GM21423 (cell line): ENCODE data around the gene PTPRD.
"Not testable (repeated sequence)": the region's sequence is repeated elsewhere in the genome, so short reads cannot be mapped to it uniquely, and the experiment has no call there.

Experiments used
- ATAC-seq: cut with Tn5 transposase; IDR thresholded peaks from one replicate; pipeline ENCODE4 v1.9.1; 2021; ENCODE audit warnings: mild to moderate bottlenecking, moderate library complexity; ENCODE audit not compliant: unreplicated experiment

The PTPRD gene

DNA sequence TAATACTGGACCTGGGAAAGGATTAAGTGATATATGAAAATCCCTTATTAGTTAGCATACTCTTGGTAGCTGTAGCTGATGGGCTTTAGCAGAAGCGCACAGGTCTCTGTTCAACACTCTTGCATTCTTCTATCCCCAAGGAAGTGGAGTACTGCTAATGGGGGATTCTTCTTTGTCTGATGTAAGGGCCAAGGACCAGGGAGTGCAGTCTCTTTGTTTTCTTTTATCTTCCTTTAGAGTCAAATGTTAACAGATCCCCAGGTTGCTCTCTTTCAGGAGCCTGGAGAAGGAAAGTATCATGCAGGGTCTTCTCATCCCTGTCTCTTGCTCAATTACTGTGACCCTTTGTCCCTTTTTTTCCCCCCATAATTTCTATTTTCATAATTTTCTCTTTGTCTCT lies 1666.3 kb downstream of the PTPRD start:
- ATAC-seq: no peak

DNA sequence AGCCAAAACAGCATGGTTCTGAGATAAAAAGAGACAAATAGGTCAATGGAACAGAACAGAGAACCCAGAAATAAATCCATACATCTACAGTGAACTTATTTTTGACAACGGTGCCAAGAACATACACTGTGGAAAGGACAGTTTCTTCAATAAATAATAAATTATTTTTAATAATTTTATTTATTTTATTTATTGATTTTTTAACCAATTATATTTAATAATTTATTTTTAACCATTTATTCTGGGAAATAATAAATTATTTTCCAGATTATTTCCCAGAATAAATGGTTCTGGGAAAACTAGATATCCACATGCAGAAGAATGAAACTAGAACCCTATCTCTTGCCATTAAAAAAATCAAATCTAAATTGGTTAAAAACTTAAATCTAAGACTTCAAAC lies 1669.4 kb downstream of the PTPRD start:
- ATAC-seq: no peak

DNA sequence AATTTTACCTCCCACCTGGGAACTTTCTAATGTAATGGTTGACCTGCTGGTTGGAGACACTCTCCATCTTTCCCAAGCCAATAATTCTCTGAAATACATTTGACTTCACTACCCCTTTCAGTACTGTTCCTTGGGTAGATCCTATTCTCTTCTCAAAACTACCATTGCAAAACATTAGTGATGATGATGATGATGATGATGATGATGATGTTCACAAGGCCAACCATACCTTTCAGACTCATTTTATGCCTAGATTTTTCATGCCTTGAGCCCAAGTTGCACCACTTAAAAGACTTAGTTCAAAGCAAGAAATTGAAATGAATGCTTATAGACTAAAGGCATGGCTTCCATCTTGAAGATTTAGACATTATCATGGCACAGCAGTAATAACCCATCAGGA lies 1672.2 kb downstream of the PTPRD start:
- ATAC-seq: no peak

DNA sequence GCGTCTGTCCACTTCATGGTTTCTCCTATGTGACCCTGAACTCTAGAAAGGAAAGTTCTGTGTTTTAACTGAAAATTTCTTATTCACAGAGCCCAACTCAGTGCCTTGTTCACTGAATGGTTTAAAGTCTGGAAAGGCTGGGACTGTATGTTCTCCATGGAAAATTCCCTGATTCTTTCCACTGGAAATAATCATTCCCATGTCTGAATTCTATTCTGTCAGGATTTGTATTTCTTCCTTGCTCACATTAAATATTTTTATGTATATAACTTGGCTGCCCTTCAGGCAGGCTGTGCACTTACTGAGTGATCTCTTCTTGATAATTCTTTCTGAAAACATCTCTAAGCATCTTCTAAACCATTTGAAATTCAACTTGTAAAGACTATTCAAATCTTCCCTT lies 1686.3 kb downstream of the PTPRD start:
- ATAC-seq: no peak

DNA sequence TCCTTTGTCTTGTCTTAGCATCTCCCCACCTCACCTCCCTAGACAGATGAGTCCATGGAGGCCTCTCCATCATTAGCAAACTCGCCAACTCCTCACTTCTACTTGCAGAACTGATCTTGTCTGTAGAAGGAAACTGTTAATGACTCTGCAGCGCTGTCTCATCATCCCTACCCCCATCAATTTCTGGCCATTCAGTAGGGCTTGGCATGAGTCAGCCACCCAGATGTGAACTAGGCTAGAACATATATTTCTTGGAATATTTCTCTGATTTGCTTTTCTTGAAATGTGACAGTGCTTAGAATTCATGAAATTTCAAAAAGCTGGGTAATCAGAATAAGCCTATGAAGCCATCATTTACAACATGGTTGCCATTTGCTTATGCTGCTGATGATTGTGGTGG lies 1688.2 kb downstream of the PTPRD start:
- ATAC-seq: no peak

DNA sequence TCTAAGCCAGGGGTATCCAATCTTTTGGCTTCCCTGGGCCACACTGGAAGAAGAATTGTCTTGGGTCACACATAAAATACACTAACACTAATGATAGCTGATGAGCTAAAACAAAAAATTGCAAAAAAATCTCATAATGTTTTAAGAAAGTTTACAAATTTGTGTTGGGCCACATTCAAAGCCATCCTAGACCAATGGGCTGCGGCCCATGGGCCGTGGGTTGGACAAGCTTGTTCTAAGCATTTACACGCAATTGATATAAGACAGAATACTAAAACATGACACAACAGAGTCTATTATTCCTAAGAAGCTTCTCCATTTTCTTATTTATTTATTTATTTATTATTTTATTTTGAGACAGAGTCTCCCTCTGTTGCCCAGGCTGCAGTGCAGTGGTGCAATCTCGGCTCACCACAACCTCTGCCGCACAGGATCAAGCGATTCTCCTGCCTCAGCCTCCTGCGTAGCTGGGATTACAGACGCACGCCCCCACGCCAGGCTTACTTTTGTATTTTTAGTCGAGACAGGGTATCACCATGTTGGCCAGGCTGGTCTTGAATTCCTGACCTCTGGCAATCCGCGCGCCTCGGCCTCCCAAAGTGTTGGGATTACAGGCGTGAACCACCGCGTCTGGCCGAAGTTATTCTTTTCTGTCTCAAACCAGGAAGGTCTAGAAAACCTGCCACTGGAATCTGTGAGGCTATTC lies 1692.2 kb downstream of the PTPRD start:
- ATAC-seq: not testable (repeated sequence)

DNA sequence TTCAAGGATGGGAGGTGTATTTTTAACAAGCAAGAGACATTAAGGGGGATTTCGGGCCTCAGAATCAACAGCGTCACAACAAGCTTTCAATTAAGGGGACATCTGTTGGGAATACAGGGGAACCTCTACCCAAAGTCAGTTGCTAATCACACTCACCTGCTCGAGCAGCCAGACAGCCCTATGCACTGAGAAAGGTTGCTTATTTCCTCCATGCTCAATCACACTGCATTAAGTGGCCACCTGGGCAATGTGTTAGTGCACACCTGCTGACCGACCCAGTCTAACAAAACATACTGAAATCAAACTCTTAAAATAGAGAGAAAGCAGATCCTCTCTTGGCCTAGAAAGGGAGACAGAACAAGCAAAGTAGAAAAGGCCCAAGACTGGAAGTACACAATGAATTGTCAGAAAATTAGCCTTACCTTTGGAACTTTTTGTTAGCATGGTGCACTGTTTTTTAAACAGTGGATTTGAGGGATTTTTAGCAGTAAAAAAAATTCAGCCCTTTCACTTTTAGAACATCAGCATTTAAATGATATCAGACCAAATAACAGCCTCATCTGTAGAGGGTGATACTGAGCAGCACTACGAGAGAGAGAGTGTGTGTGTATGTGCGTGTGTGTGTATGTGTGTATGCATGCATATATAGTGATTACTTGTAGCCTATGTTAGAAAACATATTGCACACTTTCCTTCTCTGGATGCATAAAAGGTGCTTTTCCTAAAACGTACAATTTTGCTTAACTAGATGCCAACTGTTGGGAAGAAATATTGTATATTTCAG lies 1694.7 kb downstream of the PTPRD start:
- no peak for ATAC-seq

DNA sequence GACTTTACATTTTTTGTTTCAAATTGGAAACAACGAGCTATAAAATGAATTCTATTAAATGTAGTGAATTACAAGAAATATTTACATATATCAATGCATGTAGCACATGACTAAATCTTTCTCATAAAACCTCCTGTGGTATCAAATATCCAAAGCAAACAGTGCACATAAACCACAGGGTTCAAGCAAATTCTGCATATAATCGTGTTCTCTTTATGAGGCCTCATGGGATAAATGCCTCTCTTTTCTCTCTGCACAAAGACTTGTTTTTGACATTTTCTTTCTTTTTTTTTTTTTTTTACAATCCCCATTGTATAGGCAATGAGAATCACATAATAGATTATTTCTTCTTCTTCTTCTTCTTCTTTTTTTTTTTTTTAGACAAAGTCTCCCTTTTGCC lies 1696.0 kb downstream of the PTPRD start:
- no peak for ATAC-seq

DNA sequence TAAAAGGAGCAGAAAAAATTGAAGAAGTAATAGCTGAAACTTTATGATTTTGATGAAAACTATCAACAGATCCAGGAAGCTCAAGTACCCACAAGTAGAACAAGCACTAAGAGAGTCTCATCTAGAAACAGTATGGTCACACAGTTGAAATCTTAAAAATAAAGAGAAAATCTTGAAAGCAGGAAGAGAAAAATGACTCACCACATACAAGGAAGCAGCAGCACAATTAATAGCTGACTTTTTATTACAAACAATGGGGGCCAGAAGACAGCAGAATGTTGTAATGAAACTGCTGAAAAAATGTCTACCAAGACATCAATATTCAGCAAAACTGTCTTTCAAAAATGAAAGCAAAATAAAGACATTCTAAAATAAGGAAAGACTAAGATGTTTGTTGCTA lies 1704.9 kb downstream of the PTPRD start:
- ATAC-seq: peak; percentile 70

DNA sequence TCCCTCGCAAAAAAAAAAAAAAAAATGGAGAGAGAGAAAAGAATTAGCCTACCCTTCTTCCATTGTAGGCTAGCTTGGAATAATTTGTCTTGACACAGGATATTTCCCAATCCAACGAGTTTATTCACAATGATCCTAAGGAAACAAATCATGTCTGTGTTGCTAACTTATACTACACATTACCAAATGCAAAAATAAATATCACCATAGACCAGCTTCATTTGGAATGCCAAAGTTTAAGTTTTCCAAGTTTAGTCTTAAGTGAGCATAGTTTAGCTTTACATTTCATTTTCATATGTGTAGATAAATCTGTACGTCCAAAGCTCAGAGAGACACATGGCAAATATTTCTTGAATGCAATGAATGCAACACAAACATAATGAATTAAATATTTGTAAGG lies 1707.1 kb downstream of the PTPRD start:
- ATAC-seq: no peak

DNA sequence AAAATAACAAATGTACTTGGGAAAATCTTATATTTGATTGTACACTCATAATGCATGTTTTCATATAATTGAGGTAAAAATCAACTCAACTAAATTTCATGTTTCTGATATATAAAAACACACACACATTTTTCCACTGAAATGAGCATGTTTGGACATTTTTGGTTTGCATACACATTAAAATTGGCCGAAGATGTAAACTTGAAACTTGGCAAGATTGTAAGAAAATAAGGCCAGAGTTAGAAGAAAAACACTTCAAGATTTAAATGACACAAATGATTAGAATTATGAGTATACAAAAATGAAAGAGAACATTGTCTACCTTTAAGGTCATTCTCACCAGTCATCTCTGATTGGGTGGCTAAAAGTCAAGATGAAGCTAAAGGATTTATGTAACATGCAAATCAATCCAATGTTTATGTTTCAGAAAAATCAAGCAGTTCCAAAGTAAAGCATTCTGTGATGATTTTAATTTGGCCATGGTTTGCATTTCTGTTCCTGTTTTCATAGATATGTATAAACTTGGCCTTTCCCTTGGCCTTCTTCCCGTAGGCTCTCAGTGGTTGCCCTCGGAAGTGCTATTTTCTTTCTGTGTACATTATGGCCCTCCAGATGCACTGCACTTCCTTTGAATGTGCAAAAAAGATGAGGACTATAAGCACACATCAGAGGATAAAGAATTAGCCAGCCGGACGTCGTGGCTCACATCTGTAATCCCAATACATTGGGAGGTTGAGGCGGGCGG lies 1707.9 kb downstream of the PTPRD start:
- no peak for ATAC-seq

DNA sequence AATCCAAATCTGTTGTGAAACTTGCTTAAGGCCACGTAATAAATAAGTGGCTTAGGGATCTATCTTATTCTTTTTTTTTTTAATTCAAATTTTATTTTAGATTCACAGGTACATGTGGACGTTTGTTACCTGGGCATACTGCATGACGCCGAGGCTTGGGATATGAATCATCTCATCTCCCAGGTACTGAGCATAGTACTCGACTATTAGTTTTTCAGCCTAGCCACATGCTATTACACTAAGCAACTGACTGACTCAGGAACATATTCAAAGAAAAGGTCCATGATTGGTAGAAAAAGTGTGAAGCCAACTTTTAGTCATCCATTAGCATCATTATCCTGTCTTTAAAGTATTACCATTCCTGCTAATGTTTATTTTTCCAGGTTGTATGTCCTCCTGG lies 1709.7 kb downstream of the PTPRD start:
- ATAC-seq: no peak

DNA sequence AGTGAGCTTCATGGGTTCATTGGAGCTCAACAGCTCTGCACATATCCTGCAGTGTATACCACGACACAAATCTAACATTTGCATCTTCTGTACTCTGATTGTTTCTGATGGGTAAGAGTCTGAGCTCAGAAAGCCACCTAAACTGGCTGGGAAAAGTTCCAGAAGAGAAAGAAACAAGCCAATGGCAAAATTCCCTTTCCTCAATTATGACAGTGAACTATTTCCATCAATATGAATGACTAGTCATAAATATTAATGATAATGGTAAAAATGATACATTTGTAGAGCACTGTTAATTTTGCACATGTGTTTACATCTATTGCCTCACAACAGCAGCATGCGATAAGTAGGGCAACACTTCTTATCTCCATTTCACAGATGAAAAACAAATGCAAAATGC lies 1711.7 kb downstream of the PTPRD start:
- ATAC-seq: no peak

DNA sequence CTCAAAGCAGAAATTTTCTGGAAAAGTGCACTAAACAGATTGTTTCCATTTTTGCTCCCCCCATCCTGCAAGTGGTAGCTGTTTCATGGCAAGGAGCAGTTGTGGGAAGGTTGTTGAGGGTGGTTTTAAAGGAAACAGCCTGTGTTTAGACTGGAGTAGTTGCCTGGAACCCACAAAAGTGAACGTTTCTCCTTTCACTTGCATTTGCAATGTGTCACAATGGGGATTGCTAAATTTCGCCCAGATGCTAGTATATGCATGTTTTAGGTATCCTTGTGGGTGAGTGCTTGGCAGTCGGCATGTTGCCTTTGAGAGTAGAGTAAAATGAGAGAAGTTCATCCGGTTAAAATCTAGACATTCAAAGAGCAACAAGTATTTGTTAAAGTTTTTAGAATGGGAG lies 1713.3 kb downstream of the PTPRD start:
- ATAC-seq: no peak

DNA sequence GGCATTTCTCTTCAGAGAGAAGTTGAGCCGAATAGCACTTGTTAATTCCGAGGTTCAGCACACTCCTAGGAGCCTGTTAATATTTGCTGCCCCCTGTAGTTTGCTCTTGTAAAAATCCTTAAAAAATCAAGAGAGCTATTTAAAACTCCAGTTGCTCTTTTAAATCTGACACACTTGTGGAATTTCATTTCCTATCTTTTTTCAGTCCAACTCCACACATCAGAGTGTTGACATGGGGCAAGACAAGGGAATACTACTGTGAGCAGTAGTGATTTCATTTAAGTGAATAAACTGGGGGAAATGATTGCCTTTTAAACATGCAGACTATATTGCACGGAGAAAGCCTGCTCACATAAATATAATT lies 1717.0 kb downstream of the PTPRD start:
- ATAC-seq: no peak

DNA sequence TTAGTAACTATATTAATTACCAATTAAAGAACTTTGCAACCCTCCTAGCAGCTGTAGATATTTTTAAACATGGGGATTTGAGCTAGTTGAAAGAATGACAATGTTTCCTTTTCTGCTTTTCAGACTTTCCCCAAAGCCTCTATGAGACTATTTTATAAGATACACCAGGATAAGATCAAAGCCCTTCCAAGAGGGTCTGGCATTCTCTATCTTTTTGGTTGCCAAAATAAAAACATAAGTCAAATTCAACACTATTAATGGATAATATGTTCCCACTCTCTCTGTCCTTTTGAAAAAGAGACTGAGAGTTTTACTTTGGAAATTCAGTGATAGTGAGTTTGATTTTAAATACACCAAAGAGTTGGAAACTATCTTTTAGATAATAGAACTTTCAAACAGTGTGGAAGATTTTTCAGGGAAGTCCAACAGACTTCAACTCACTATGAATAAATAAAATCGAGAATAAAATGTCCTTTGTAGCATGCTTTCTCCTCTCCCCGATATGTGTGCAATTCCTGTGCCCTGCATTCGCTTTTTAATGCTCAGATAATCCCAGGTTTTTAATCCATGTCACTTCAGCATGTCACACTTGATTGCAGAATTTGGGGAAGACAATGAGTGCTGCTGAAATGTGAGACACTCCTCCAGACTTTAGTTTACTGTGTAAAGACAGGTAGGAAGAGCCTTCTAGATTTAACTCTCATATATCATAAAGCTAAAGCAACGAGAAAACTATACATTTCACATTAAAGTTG lies 1717.5 kb downstream of the PTPRD start:
- ATAC-seq: no peak

DNA sequence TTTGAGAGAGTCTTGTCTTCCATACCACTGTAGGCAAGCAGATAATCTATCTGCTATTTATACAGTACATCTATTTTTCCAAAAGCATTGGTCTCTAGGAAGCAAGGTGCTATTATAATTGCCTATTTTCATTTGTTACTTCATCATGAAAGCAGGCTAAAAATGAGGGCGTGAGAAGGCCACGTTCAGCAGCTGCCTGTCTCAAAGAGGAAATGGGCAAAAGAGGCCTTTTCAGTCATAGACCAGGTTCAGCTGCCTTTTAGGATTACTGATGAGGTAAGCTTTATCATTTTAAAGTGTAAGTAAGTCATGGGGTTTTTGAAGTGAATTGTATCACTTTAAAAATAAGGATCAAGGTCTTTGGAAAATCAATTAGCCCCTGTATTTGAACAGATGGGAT lies 1722.1 kb downstream of the PTPRD start:
- ATAC-seq: no peak

DNA sequence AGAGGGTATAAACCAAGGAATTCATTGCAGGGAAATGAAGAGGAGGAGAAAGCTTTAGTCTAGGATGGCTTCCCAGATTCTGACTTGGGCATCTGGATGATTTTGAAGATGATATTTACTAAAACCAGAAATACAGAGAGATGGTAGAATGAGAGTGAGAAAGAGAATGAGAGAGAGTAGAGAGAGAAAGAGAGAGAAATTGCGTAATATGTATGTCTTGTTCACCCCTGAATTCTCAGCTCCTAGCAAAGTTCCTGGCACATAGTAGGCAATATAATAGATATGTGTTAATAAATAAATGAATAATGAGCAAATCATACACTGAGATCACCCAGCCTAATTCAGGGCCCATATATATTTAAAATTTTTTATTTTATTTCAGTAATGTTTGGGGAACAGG lies 1723.7 kb downstream of the PTPRD start:
- ATAC-seq: no peak

DNA sequence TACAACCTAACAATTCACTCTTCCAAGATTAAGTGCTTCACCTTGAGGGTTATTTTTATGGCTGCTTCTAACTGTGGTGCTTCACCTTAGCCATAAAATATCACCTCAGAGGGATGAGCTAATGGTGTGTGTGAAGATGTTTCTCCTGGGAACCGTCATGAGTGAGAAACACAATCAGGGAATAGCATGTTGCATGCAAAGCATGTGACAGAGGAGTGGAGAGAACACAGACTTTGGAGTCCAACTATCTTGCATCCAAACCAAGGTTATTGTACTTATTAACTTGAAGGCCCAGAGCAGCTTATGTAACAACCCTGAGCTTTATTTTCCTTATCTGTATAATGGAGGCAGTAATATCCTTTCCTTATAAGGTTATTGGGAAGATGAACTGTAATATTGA lies 1724.2 kb downstream of the PTPRD start:
- no peak for ATAC-seq

DNA sequence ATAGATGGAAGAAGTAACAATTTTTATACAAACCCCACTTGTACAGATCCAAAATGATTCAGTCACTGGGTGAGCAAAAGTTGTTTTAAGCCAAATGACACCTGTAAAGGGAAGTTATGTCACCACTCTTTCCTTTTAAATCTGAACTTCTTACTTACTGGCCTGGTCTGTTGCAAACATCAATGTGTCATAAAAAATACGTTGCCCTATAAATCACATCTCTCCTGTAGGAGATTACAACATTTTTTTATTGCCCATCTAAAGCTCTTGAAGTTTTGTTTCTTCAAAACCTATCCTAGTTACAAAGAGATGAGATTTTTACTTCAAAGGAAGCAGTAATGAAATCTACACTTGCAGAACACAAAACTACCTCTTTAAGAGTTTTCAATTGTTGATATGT lies 1725.4 kb downstream of the PTPRD start:
- no peak for ATAC-seq

DNA sequence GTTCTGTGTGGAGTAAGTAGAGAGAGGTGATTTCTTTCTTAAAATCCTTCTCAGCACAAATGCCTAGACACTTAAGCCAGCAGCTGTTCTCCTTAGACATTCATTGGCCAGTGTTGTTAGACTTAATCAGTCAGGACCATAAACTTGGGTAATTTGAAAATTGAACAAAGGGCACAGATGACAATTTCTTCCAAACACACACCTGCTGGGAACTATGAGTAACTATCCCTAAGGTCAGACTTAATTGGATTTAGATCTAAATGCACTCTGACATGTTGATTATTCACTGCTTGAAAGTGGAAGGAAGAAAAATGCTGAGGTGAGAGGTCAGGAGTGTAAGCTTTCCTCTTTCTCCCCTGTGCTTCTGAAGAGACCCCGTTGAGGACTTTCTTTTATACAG lies 1729.5 kb downstream of the PTPRD start:
- no peak for ATAC-seq
